ENCODE results near the gene S100PBP. TPM values are rescaled to one million over a fixed set of nuclear protein-coding genes. Genes with fewer than 3 reads are reported as not detected.

Gene S100PBP
- total RNA-seq, 2 experiments from 2014 or later = 26.1 to 31.2 TPM

GRCh38 chr1:32858136-32858535 lies 40.7 kb downstream of the S100PBP start:
- no peak for DNase-seq

DNA sequence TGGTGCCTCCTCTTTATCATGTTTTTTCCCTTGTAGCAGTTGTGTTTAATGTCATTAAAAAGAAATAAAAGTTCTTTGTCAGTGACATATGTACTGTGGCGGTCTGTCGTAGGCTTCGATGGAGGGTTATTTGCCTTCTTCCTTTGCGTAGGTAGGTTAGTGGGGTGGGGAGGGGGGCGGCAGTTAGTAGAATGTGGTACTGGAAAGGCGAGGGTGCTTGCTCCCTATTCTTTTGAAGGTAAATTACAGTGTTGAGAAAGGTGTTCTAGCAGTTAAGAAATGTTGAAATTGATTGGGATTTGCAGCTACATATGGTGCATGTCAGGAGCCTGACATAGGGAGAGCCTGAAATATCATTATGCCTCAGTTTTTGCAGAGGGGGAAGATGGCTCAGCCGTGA lies 41.3 kb downstream of the S100PBP start:
- CTCF ChIA-PET = interaction anchor here (2.6 to 2.7 kb wide), 2 partner anchors 13 to 146 kb away, joined by 6 read pairs; no protein-coding TSS in a partner anchor
- H3K4me1 Mint-ChIP-seq (ENCODE audit: low read depth) = no peaks in the 10 kb centered on the region

More at GRCh38 chr1:32858136-32858535, 40.7 kb downstream of the S100PBP start:
- peaks cover 15% of the 10 kb centered on the region for H3K36me3 Mint-ChIP-seq (ENCODE audit: low read depth)
- no peak overlapping the region for H3K27ac Mint-ChIP-seq
- CTCF ChIA-PET = interaction anchor here (1.2 to 2.7 kb wide), 2 partner anchors 14 to 145 kb away, joined by 3 to 6 read pairs; no protein-coding TSS in a partner anchor
- H3K27me3 Mint-ChIP-seq (ENCODE audit: low read depth) = no peaks in the 10 kb centered on the region
- no peaks in the 10 kb centered on the region for H3K4me1 Mint-ChIP-seq (ENCODE audit: low read depth)
- intact Hi-C loops (cut with micrococcal nuclease) = no loop called here
- no peaks in the 10 kb centered on the region for H3K9me3 Mint-ChIP-seq
- no peak overlapping the region for H3K4me3 Mint-ChIP-seq

DNA sequence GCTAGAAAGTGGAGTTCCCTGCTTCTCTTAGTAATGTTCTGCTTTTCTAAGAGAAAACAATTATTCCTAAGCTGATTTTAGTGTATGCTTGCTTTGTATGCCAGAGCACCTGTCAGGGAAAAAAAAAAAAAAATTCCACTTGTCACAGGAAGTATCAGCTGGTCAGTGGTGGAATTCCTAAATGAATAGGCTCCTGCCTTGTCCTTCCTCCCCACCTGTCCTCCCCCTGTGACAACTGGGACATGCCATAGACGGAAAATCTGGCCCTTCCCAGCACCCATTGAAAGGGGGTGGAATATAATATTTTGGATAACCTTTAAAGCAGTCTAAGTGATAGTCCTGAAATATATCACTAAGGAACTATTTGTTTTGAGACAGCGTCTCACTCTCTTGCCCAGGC lies 42.5 kb downstream of the S100PBP start:
- CTCF ChIA-PET = interaction anchor here (0.6 to 2.7 kb wide), 3 partner anchors 12 to 149 kb away, joined by 4 to 6 read pairs (median 6); no protein-coding TSS in a partner anchor
- intact Hi-C loops (cut with micrococcal nuclease) = no loop called here
- H3K27me3 Mint-ChIP-seq (ENCODE audit: low read depth) = no peaks in the 10 kb centered on the region
- no peak overlapping the region for H3K4me3 Mint-ChIP-seq
- DNase-seq = no peak
- H3K27ac Mint-ChIP-seq = no peak overlapping the region
- H3K36me3 Mint-ChIP-seq (ENCODE audit: low read depth) = peaks cover 6% of the 10 kb centered on the region
- no peaks in the 10 kb centered on the region for H3K4me1 Mint-ChIP-seq (ENCODE audit: low read depth)
- no peaks in the 10 kb centered on the region for H3K9me3 Mint-ChIP-seq

More for the DNA sequence above, 41.3 kb downstream of the S100PBP start:
- no peaks in the 10 kb centered on the region for H3K9me3 Mint-ChIP-seq
- H3K27me3 Mint-ChIP-seq (ENCODE audit: low read depth) = no peaks in the 10 kb centered on the region
- H3K36me3 Mint-ChIP-seq (ENCODE audit: low read depth) = peaks cover 11% of the 10 kb centered on the region
- intact Hi-C loops (cut with micrococcal nuclease) = no loop called here
- no peak overlapping the region for H3K27ac Mint-ChIP-seq
- DNase-seq = no peak
- no peak overlapping the region for H3K4me3 Mint-ChIP-seq

GRCh38 chr1:32860566-32860965 lies 43.1 kb downstream of the S100PBP start:
- no peak overlapping the region for H3K27ac Mint-ChIP-seq
- intact Hi-C loops (cut with micrococcal nuclease) = no loop called here
- no peak for DNase-seq
- peaks cover 6% of the 10 kb centered on the region for H3K36me3 Mint-ChIP-seq (ENCODE audit: low read depth)
- CTCF ChIA-PET = interaction anchor here (0.6 to 2.7 kb wide), 4 partner anchors 11 to 149 kb away, joined by 4 to 7 read pairs (median 6); no protein-coding TSS in a partner anchor
- H3K4me1 Mint-ChIP-seq (ENCODE audit: low read depth) = no peaks in the 10 kb centered on the region
- no peaks in the 10 kb centered on the region for H3K27me3 Mint-ChIP-seq (ENCODE audit: low read depth)
- H3K9me3 Mint-ChIP-seq = no peaks in the 10 kb centered on the region
- no peak overlapping the region for H3K4me3 Mint-ChIP-seq

DNA sequence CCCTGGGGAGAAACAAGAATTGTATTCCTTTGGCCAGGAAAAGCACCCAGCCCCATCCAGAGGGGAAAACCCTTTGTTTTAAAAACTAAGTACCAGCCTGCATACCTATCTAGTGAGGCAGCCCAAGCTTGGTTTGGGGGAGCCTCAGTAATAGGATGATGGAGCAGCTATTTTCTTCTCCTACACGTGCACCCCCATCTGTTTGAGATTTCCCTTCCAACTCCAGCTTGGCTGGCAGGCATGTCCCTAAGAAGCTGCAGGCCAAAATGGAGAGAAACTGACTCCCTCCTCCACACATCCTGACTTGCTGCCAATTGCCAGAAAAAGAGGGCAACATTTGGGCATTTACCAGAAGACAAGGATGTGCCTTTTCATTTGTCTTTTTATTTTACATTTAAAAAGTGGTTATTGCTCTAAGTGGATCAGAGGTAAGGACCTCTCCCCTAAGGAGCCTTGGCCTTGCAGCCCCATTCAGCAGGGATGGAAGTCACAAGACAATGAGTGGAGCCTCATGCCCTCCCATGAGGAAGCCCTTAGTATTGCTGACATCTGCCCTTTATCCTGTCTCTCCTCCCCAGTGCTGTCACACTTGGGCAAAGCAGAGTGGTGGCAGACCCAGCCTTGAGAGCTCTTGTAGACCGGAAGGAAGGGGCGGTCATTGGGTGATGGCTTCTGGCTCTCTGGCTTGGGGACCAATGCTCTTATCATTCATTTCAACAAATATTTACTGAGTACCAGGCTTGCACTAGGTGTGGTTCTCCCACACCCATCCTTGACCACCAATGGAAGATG lies 44.6 kb downstream of the S100PBP start:
- CTCF ChIA-PET = interaction anchor here (1.7 kb wide), 1 partner anchor 14 kb away, joined by 7 read pairs; no protein-coding TSS in a partner anchor
- Mint-ChIP-seq H3K4me3 (no peak overlapping the region), H3K36me3 (ENCODE audit: low read depth) (peaks cover 6% of the 10 kb centered on the region), H3K27ac (no peak overlapping the region), H3K27me3 (ENCODE audit: low read depth) (no peaks in the 10 kb centered on the region), H3K4me1 (ENCODE audit: low read depth) (no peaks in the 10 kb centered on the region), H3K9me3 (no peaks in the 10 kb centered on the region)
- DNase-seq = no peak
- intact Hi-C loops (cut with micrococcal nuclease) = no loop called here

GRCh38 chr1:32863218-32863880 lies 45.9 kb downstream of the S100PBP start:
- no peaks in the 10 kb centered on the region for H3K4me1 Mint-ChIP-seq (ENCODE audit: low read depth)
- DNase-seq = no peak
- H3K4me3 Mint-ChIP-seq = no peak overlapping the region
- no peaks in the 10 kb centered on the region for H3K9me3 Mint-ChIP-seq
- H3K27ac Mint-ChIP-seq = no peak overlapping the region
- CTCF ChIA-PET = interaction anchor here (1.1 kb wide), 1 partner anchor 151 kb away, joined by 4 read pairs; no protein-coding TSS in a partner anchor
- peaks cover 3% of the 10 kb centered on the region for H3K36me3 Mint-ChIP-seq (ENCODE audit: low read depth)
- intact Hi-C loops (cut with micrococcal nuclease) = no loop called here
- no peaks in the 10 kb centered on the region for H3K27me3 Mint-ChIP-seq (ENCODE audit: low read depth)

DNA sequence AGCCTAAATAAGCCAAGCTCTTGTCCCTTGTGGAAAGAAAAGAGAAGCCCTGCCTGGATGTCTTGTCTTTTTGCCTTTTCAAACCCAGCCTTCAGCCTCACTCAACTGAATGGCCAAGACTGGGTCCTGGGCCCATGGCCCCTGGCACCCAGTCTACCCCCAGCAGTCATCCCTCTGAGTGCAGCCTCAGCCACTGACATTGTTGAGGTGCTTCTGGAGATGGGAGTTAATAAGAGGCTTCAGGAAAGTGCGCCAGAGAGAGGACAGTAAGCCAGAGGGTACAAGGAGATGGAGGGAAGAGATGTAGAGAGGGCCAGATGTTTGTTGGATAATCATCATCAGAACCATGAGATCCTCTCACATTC lies 46.4 kb downstream of the S100PBP start:
- intact Hi-C loops (cut with micrococcal nuclease) = no loop called here
- Mint-ChIP-seq H3K36me3 (ENCODE audit: low read depth) (peaks cover 2% of the 10 kb centered on the region), H3K4me1 (ENCODE audit: low read depth) (no peaks in the 10 kb centered on the region), H3K9me3 (no peaks in the 10 kb centered on the region), H3K27me3 (ENCODE audit: low read depth) (no peaks in the 10 kb centered on the region), H3K27ac (no peak overlapping the region), H3K4me3 (no peak overlapping the region)
- CTCF ChIA-PET = interaction anchor here (1.1 kb wide), 1 partner anchor 151 kb away, joined by 4 read pairs; no protein-coding TSS in a partner anchor
- no peak for DNase-seq

GRCh38 chr1:32864375-32865019 lies 47.0 kb downstream of the S100PBP start:
- Mint-ChIP-seq H3K4me1 (ENCODE audit: low read depth) (no peaks in the 10 kb centered on the region), H3K36me3 (ENCODE audit: low read depth) (peaks cover 2% of the 10 kb centered on the region), H3K27me3 (ENCODE audit: low read depth) (peaks cover 4% of the 10 kb centered on the region), H3K27ac (no peak overlapping the region), H3K9me3 (no peaks in the 10 kb centered on the region), H3K4me3 (no peak overlapping the region)
- intact Hi-C loops (cut with micrococcal nuclease) = no loop called here
- CTCF ChIA-PET = no interaction called here
- no peak for DNase-seq

- H3K4me3 Mint-ChIP-seq = no peak overlapping the region
- H3K27ac Mint-ChIP-seq = no peak overlapping the region
- H3K36me3 Mint-ChIP-seq (ENCODE audit: low read depth) = peaks cover 2% of the 10 kb centered on the region
- H3K4me1 Mint-ChIP-seq (ENCODE audit: low read depth) = peaks cover 3% of the 10 kb centered on the region
- CTCF ChIA-PET = interaction anchor here (1.3 to 2.5 kb wide), 2 partner anchors 13 to 153 kb away, joined by 3 to 8 read pairs; no protein-coding TSS in a partner anchor
- DNase-seq = no peak
- intact Hi-C loops (cut with micrococcal nuclease) = no loop called here
- peaks cover 11% of the 10 kb centered on the region for H3K27me3 Mint-ChIP-seq (ENCODE audit: low read depth)
- no peaks in the 10 kb centered on the region for H3K9me3 Mint-ChIP-seq
These were observed 48.4 kb downstream of the S100PBP start for GRCh38 chr1:32865639-32866405.

DNA sequence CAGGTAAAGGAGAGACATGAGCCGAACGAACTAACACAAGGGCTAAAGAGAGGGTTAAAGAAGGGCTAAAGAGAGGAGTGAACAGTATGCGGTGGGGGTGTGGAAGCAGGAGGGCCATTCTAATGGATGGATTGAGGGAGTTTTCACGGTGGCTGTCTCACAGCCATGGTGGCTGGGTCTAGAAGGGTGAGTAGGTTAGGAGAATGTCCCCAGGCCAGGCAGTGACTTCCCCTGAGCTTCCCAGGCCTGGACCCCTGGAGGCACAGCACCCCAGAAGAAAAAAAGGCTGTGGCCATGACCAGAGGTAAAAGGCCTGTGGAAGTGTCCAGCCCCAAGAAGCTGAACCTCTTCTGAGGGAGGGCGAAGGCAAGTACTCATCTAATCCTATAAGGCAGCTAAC lies 49.7 kb downstream of the S100PBP start:
- Mint-ChIP-seq H3K27ac (no peak overlapping the region), H3K27me3 (ENCODE audit: low read depth) (peaks cover 22% of the 10 kb centered on the region), H3K4me1 (ENCODE audit: low read depth) (peaks cover 6% of the 10 kb centered on the region), H3K4me3 (no peak overlapping the region), H3K9me3 (no peaks in the 10 kb centered on the region), H3K36me3 (ENCODE audit: low read depth) (peaks cover 2% of the 10 kb centered on the region)
- intact Hi-C loops (cut with micrococcal nuclease) = no loop called here
- no peak for DNase-seq
- CTCF ChIA-PET = interaction anchor here (0.9 to 2.5 kb wide), 2 partner anchors 8 to 155 kb away, joined by 4 to 8 read pairs; no protein-coding TSS in a partner anchor

- Mint-ChIP-seq H3K36me3 (ENCODE audit: low read depth) (peaks cover 2% of the 10 kb centered on the region), H3K27me3 (ENCODE audit: low read depth) (peaks cover 24% of the 10 kb centered on the region), H3K9me3 (no peaks in the 10 kb centered on the region), H3K4me3 (no peak overlapping the region), H3K27ac (no peak overlapping the region), H3K4me1 (ENCODE audit: low read depth) (peaks cover 6% of the 10 kb centered on the region)
- no peak for DNase-seq
- CTCF ChIA-PET = interaction anchor here (0.9 to 2.5 kb wide), 2 partner anchors 8 to 155 kb away, joined by 4 to 8 read pairs; no protein-coding TSS in a partner anchor
- intact Hi-C loops (cut with micrococcal nuclease) = no loop called here
These were observed 50.2 kb downstream of the S100PBP start for GRCh38 chr1:32867671-32868070.

Measured in activated naive CD4-positive, alpha-beta T cell treated with anti-CD3 and anti-CD28 coated beads for 36 hours (primary cell).